ENCODE data around the gene DNAJC5.

- TF ChIP-seq CTCF (IDR thresholded peaks at IDR 0.05), result no peak
- no peak for TF ChIP-seq POLR2A (IDR thresholded peaks at IDR 0.05)
These were observed 71.4 kb downstream of the DNAJC5 start for GRCh38 chr20:63966172-63966943.
